ENCODE measurements around the gene HEYL.
A peak's percentile ranks its signal among the peaks of the same experiment; 100 is the strongest.

Gene HEYL

GRCh38 chr1:39639305-39640130 lies at the start of gene HEYL:
TSS of gene HEYL (minus strand) at chr1:39639643. CDS start at chr1:39639625, 18 bp downstream.
- DNase-seq (ENCODE audit: extremely low read depth in 1 of 2, low read depth in 1 of 2), result peak; percentile 51 to 59

GRCh38 chr1:39689214-39689613 lies 49.8 kb upstream of the HEYL start:
- no peak for DNase-seq (ENCODE audit: extremely low read depth in 1 of 2, low read depth in 1 of 2)

GRCh38 chr1:39688706-39689105 lies 49.3 kb upstream of the HEYL start:
- DNase-seq (ENCODE audit: extremely low read depth in 1 of 2, low read depth in 1 of 2), result no peak

- DNase-seq (ENCODE audit: extremely low read depth in 1 of 2, low read depth in 1 of 2), result no peak
Observed at GRCh38 chr1:39687243-39687642, 47.8 kb upstream of the HEYL start.

- no peak for DNase-seq (ENCODE audit: extremely low read depth in 1 of 2, low read depth in 1 of 2)
Observed at GRCh38 chr1:39685071-39685470, 45.6 kb upstream of the HEYL start.

DNA sequence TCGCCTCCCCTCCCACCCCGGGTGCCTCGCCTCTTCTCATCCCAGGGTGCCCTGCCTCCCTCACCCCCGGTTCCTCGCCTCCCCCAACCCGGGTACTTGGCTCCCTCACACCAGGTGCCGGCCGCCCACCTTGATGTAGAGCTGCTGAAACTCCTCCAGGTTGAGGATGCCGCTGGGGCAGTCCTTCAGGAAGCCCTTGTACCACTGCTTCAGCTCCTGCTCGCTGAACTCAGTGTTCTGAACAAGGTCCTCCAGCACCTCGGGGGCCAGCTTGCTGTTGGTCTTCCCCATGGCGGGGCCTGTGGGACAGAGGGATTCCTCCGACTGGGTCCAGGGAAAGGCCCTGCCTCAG lies 44.8 kb upstream of the HEYL start:
- no peak for DNase-seq (ENCODE audit: extremely low read depth in 1 of 2, low read depth in 1 of 2)

DNA sequence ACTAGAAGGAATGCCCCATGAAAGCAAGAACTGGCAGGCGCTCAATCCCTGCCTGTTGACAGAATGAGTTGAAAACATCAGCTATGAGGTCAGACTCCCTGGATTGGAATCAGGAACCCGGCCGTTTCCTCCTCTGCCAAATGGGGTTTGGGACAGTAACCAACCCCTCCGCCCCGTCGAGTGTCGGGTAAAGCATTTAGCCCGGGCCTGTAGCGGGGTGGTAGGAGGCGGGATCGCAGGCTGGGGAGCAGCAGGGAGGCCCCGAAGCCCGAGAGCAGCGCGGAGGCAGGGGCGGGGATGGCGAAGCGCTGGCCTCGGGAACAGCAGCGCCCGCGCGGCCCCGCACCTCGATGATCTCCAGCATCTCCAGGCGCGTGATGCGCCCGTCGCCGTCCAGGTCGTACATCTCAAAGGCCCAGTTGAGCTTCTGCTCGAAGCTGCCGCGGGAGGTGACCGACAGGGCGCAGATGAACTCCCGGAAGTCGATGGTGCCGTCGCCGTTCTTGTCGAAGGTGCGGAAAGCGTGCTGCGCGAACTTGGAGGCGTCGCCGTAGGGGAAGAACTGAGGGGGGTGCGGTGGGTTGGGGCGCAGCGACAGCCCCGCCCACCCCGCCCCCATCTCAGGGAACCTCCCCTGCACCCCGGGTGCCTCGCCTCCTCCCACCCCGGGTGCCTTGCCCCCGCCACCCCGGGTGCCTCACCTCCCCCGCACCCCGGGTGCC lies 44.3 kb upstream of the HEYL start:
- DNase-seq (ENCODE audit: extremely low read depth in 1 of 2, low read depth in 1 of 2), result no peak

DNA sequence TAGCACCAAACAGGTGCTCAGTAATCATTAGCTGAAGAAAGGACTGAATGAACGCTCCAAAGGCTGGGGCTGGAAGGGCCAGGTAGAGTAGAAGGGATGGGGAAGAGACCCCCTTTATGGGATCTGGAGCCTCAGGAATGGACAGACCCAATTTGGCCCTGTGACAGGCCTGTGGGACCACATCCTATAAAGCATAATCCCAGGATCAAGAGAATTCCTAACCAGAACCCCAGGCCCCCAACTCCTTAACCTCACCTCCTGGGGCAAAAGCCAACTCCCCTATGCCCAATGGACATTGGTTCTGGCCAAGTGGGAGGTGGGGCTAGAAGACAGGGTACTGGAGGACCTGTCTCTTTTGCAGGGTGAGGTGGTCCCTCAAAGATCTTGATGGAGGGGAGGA lies 42.6 kb upstream of the HEYL start:
- no peak for DNase-seq (ENCODE audit: extremely low read depth in 1 of 2, low read depth in 1 of 2)

- no peak for DNase-seq (ENCODE audit: extremely low read depth in 1 of 2, low read depth in 1 of 2)
Observed at GRCh38 chr1:39681294-39681693, 41.9 kb upstream of the HEYL start.

DNA sequence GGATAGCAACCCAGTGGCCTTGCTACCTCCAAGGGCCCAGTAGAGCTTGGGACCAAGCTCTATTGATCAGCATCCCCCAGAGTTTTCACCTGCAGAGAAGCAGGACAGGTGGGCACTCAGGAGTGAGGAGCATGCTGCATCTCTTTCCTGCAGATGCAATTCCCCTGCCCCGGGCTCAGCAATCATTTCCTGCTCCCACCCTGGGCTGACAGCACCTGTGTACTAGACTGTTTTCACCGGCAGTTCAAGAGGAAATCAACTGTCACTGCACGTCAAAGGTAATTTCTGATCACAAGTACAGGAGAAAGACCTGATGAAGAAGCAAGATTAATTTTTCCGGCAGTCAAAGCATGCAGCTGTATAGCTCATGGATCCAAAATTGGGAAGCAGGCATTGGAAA lies 41.3 kb upstream of the HEYL start:
- no peak for DNase-seq (ENCODE audit: extremely low read depth in 1 of 2, low read depth in 1 of 2)

GRCh38 chr1:39679821-39680220 lies 40.4 kb upstream of the HEYL start:
- DNase-seq (ENCODE audit: extremely low read depth in 1 of 2, low read depth in 1 of 2), result no peak

- DNase-seq (ENCODE audit: extremely low read depth in 1 of 2, low read depth in 1 of 2), result no peak
Observed at GRCh38 chr1:39678889-39679288, 39.4 kb upstream of the HEYL start.

- DNase-seq (ENCODE audit: extremely low read depth in 1 of 2, low read depth in 1 of 2), result no peak
Observed at GRCh38 chr1:39677645-39678044, 38.2 kb upstream of the HEYL start.

- no peak for DNase-seq (ENCODE audit: extremely low read depth in 1 of 2, low read depth in 1 of 2)
Observed at GRCh38 chr1:39676948-39677548, 37.6 kb upstream of the HEYL start.

GRCh38 chr1:39675220-39675619 lies 35.8 kb upstream of the HEYL start:
- DNase-seq (ENCODE audit: extremely low read depth in 1 of 2, low read depth in 1 of 2), result no peak

DNA sequence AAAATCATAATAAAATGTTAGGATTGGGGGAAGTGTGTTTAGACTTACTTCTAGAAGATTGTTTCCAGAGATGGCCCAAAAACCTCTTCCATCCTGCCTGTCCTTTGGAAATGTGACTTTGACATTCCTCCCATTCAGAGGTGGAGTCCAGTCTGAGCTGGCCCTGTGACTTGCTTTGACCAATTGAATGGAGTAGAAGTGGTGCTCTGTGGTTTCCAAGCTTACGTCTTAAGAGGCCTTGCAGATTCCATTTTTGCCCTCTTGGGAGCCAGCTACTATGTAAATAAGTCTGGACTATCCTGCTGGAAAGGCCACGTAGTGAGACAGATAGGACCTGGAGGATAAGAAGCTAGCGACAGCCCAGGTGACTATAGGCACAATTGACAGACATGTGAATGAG lies 33.8 kb upstream of the HEYL start:
- no peak for DNase-seq (ENCODE audit: extremely low read depth in 1 of 2, low read depth in 1 of 2)

GRCh38 chr1:39672551-39672947 lies 33.1 kb upstream of the HEYL start:
- no peak for DNase-seq (ENCODE audit: extremely low read depth in 1 of 2, low read depth in 1 of 2)

DNA sequence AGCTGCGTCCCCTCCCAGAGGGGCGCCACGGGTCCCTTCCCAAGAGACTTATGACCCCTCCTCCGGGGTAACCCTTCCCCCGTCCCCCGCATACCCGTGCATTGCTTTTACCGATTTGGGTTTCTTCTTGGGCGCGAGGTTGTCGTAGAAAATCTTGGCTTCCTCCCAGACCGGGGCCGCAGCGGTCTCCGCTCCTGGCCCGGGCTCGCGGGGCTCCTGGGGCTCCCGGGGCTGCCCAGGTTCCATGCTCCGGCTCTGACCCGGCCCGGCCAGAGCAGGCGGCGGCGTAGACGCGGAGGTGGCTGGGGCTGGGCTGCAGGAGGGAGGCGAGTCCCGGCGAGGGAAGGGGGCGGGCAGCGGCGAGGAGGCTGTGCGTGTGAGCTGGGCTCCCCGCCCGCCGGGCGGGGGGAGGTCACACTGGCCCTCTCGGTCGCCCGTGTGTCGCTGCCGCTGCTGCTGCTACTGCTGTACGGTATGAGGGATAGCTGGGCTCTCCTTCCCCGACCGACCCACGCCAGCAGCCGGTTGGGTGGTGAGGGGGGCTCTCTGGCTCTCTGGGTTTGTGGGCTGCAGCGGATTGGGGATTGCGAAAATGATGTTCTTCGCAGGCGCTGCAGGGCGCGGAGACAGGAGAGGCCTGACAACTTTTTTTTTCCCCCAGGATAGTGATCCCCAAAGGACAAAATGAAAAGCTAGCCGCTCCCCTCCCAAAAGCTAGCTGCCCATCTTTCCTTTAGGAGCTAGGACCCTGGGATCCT lies 32.5 kb upstream of the HEYL start, which contains the start of gene NT5C1A:
Gene NT5C1A, minus strand, starts transcription at position 315 of the 758 bp plus-strand sequence. Its CDS starts 69 bp downstream, at position 246.
- no peak for DNase-seq (ENCODE audit: extremely low read depth in 1 of 2, low read depth in 1 of 2)

DNA sequence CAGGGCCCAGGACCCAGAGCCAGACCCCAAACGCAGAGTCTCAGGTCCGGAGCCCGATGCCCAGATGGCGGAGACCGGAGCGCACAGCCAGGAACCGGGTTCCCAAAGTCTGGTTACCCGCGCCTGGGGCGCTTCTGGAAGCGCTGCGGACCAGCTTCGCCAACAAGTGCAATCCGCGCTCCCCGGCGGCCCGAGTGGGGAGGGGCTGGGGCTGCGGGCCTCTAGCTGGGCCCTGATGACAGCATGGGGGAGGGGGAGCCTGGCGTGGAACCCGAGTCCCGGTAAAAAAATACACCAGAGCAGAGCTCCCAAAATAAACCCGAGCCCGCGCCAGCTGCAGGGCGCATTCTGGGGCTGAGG lies 32.0 kb upstream of the HEYL start:
- DNase-seq (ENCODE audit: extremely low read depth in 1 of 2, low read depth in 1 of 2), result no peak

DNA sequence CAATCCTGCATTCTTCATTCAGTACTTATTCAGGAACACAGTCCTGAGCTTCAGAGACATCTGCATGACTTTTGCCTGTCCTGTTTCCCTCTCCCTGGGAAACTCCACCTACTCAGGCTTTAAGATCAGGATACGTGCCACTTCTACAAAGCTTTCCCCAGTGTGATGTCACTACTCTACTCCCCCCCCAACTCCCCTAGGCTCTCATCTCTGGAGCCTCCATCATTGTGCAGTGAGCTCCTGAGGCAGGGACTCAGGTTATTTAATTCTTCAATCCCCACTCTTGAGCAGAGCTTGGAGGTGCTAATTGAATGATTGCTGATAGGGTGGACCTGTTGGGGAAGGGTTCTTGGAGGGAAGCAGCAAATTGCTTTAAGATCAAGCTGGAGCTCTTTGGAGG lies 31.2 kb upstream of the HEYL start:
- DNase-seq (ENCODE audit: extremely low read depth in 1 of 2, low read depth in 1 of 2), result no peak

DNA sequence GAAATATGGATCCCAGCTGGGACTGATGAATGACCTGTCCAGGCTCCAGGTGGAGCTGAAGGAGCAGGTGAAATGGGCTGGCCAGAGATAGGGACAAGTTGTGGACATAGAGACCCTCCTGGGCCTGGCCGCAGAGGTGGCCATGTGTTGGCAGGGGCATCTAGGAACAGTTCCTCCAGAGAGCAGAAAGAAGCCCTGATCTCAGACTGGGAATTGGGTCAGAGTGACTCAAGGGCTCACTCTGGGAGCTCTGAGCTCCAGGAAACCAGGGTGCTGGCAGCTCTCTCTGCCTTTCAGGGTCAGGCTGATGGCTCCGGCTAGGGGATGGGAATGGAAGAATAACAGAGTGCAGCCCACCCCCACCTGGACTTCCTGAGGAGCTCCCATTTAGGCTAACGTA lies 29.5 kb upstream of the HEYL start:
- no peak for DNase-seq (ENCODE audit: extremely low read depth in 1 of 2, low read depth in 1 of 2)

All from stimulated activated CD8-positive, alpha-beta memory T cell treated with anti-CD3 and anti-CD28 coated beads, Interleukin-7, amount 100 ng/mL, for 48 hours (primary cell).